HG03378 (cell line): ENCODE data around the gene VAT1.
"Not testable (repeated sequence)": the region's sequence is repeated elsewhere in the genome, so short reads cannot be mapped to it uniquely, and the experiment has no call there.

ENCODE experiments used
- ATAC-seq: cut with Tn5 transposase; IDR thresholded peaks from one replicate; pipeline ENCODE4 v1.9.1; 2021; ENCODE audit warnings: mild to moderate bottlenecking, moderate library complexity; ENCODE audit not compliant: unreplicated experiment

Gene VAT1

DNA sequence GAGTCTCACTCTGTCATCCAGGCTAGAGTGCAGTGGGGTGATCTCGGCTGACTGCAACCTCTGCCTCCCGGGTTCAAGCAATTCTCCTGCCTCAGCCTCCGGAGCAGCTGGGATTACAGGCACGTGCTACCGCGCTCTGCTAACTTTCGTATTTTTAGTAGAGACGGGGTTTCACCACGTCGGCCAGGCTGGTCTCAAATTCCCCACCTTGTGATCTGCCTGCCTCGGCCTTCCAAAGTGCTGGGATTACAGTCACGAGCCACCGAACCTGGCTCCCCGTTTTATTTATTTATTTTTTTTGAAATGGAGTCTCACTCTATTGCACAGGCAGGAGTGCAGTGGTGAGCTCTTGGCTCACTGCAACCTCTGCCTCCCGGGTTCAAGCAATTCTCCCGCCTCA lies 46.5 kb downstream of the VAT1 start:
- not testable (repeated sequence) for ATAC-seq

DNA sequence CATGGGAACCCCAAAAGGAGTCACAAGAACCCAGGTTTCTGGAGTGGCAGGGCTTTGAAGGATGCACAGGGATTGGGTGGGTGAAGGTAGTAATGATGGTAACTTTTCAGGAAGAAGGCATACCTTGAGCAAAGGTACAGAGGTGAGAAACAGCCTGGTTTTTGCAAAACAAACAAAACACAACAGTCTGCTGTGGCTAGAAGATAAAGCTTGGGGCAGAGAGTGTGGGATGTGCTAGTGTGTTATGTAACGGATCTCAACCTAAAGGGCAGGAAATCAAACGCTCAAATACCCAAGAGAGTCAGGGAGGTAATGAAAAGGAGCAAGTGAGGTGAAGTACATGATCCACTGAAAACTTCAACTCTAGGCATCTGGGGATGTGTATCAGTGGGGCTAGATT lies 46.9 kb downstream of the VAT1 start:
- ATAC-seq, result no peak

DNA sequence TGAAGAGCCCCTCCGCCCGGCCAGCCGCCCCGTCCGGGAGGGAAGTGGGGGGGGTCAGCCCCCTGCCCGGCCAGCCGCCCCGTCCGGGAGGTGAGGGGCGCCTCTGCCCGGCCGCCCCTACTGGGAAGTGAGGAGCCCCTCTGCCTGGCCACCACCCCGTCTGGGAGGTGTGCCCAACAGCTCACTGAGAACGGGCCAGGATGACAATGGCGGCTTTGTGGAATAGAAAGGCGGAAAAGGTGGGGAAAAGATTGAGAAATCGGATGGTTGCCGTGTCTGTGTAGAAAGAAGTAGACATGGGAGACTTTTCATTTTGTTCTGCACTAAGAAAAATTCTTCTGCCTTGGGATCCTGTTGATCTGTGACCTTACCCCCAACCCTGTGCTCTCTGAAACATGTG lies 48.9 kb downstream of the VAT1 start:
- not testable (repeated sequence) for ATAC-seq

DNA sequence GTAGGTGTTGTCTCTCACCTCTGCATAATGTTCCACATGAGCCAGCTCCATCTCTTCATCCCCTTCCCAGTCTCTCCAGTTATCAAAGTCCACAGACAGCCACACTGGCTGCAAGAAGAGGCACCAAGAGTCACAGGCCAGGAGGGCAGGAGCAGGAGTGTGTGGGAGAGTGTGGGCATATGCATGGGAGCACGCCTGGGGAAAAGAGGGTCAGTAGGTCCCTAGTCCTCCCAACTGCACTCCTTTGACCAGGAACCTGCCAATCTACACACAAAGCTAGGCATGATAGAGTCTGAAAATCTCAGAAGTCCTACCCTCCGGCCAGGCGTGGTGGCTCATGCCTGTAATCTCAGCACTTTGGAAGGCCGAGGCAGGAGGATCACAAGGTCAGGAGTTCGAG lies 50.6 kb downstream of the VAT1 start:
- ATAC-seq, result no peak

DNA sequence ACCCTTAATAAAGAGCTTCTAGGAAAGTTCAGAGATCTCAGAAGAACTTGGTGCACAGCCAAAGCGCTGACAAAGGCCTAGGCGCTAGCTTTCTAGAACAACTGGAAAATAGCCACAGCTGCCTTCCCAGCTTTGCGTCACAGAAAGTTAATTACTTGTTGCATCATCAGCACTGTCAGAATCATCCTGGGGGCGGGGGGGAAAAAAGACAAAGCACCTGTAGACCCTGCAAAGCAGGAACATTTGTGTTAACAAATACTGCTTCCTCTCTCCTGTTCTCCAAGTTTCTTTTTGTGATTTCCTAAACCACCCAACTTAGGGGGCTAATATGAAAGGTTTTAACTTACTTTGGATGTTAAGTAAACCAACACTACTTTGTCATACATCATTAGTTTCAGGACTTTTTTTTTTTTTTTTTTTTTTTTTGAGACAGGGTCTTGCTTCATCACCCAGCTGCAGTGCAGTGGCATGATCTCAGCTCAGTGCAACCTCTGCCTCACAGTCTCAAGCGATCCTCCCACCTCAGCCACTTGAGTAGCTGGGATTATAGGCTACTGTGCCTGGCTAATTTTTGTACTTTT lies 53.1 kb downstream of the VAT1 start:
- ATAC-seq, result no peak

DNA sequence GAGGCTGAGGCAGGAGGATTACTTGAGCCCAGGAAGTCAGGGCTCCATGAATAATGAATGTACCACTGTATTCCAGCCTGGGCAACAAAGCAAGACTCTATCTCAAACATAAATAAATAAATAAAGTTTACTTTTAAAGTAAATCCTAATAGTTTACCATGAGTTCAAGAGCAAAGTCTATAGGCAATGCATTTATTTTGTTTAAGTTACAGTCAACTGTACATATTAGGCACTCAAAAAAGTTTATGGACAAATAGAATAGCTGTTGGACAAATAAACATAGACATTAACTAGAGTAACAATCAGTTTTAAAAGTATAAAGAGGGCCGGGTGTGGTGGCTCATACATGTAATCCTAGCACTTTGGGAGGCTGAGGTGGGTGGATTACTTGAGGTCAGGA lies 54.3 kb downstream of the VAT1 start:
- ATAC-seq, result no peak
